Measurements from ENCODE around the gene FSTL5. TPM values are rescaled to one million over a fixed set of nuclear protein-coding genes. Genes with fewer than 3 reads are reported as not detected.

FSTL5 gene
- total RNA-seq, 1 experiment from 2014 or later = not detected

GRCh38 chr4:162151850-162152249 lies 11.9 kb downstream of the FSTL5 start:
- Mint-ChIP-seq H3K4me3 (no peak overlapping the region), H3K27me3 (ENCODE audit: low read depth) (no peaks in the 10 kb centered on the region), H3K36me3 (ENCODE audit: insufficient read depth in 1 of 3, low read depth in 3 of 3) (no peaks in the 10 kb centered on the region), H3K9me3 (no peaks in the 10 kb centered on the region), H3K27ac (peak overlapping the region in 2 of 3 experiments; percentile 43 to 70; a peak in 3 of 7 replicates), H3K4me1 (no peaks in the 10 kb centered on the region)
- H3K23me2 ChIP-seq (ENCODE audit: insufficient read length, low read depth, low read length, poor library complexity, severe bottlenecking) = no peaks in the 10 kb centered on the region
- H3K9me3 ChIP-seq (ENCODE audit: control insufficient read depth, low read depth, low read length) = no peaks in the 10 kb centered on the region
- H2BK5ac ChIP-seq (ENCODE audit: insufficient read length, low read length) = no peak overlapping the region
- H4K8ac ChIP-seq (replicated peaks; ENCODE audit: insufficient read length, low read depth, low read length) = no peak overlapping the region
- no peak for TF ChIP-seq CTCF (conservative IDR thresholded peaks at IDR 0.05)
- no peak overlapping the region for H2BK20ac ChIP-seq (ENCODE audit: low read depth, low read length, poor library complexity, severe bottlenecking)
- no peaks in the 10 kb centered on the region for H3K27me3 ChIP-seq (ENCODE audit: insufficient read depth, low read length)
- no peak overlapping the region for H3K4ac ChIP-seq (ENCODE audit: low read depth, low read length)
- no peak overlapping the region for H3K23ac ChIP-seq (ENCODE audit: insufficient read length, low read depth, low read length)
- no peaks in the 10 kb centered on the region for H3K79me2 ChIP-seq (ENCODE audit: insufficient read depth, low read length)
- no peak overlapping the region for H3K27ac ChIP-seq (ENCODE audit: insufficient read length, low read depth, low read length)
- H2AK5ac ChIP-seq (ENCODE audit: insufficient read length, low read length) = no peak overlapping the region
- H3K79me1 ChIP-seq (ENCODE audit: insufficient read depth, low read depth, low read length, poor library complexity, severe bottlenecking) = no peaks in the 10 kb centered on the region
- no peak overlapping the region for H3K4me2 ChIP-seq (ENCODE audit: insufficient read depth, insufficient read length, low read length)
- no peak overlapping the region for H3T11ph ChIP-seq (ENCODE audit: low read length)
- H4K91ac ChIP-seq (ENCODE audit: insufficient read length, low read depth, low read length) = no peak overlapping the region
- H3K14ac ChIP-seq (ENCODE audit: insufficient read depth, low read length) = no peak overlapping the region
- no peak overlapping the region for H3K18ac ChIP-seq (ENCODE audit: insufficient read length, low read depth, low read length)
- H3K56ac ChIP-seq (ENCODE audit: insufficient read length, low read depth, low read length) = no peak overlapping the region
- no peak overlapping the region for H2BK15ac ChIP-seq (ENCODE audit: low read depth, low read length)
- no peaks in the 10 kb centered on the region for H4K20me1 ChIP-seq (ENCODE audit: control insufficient read depth, insufficient read depth, insufficient read length)
- no peaks in the 10 kb centered on the region for H3K4me1 ChIP-seq (ENCODE audit: insufficient read depth, low read length)
- H3K9ac ChIP-seq (ENCODE audit: extremely low read depth, insufficient read length, low read length) = no peak overlapping the region
- no peak overlapping the region for H4K5ac ChIP-seq (ENCODE audit: insufficient read length, low read depth, low read length)
- no peak overlapping the region for H2BK120ac ChIP-seq (ENCODE audit: low read depth, low read length, poor library complexity, severe bottlenecking)
- H2AFZ ChIP-seq (ENCODE audit: low read length) = no peak overlapping the region
- no peak overlapping the region for H2BK12ac ChIP-seq (ENCODE audit: insufficient read length, low read depth, low read length)
- no CpG with 5 or more reads among the region's 4 CpGs for WGBS (ENCODE audit: extremely low coverage, insufficient read length, low lambda C conversion rate)
- no peak for DNase-seq

All from H9 (cell line).